Inferior parietal cortex (tissue), 1 donor: Measurements from ENCODE around the gene LRMDA.

Experiments used
- DNase-seq: peaks from one replicate; pipeline ENCODE4 v3.0.0-alpha.2; 2016; ENCODE audit errors: extremely low spot score

The LRMDA gene

DNA sequence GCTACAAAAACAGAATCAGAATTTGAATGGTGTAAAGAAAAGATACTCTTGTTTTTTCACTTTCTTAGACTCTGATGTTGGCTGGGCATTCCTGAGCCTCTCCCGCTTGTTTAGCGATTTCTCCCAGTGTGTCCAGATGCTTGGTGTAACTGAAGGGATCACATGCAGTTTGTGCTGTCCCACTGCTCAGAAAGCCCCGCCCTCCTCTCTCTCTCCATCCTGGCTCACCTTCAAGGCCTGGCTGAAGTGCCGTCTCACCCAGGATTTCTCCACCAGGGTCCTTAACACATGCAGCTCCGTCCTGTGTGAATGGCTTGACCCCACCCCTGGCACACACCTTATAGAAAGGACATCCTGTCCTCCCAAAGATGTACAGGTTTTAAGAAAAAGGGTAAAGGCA, 437.1 kb downstream of the LRMDA start:
- DNase-seq = no peak

- no peak for DNase-seq
Measured at GRCh38 chr10:75870039-75870645, 438.7 kb downstream of the LRMDA start.

DNA sequence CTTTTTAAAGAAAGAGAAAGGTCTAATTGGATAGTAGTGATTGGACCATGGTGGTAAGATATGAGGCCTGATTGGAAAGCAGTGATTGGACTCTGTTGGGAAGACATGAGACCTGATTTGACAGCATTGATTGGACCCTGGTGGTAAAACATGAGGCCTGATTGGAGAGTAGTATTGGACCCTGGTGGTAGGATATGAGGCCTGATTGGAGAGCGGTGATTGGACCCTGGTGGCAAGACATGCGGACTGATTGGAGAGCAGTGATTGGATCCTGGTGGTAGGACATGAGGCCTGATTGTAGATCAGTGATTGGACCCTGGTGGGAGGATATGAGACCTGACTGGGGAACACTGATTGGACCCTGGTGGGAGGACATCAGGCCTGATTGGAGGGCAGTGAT, 444.3 kb downstream of the LRMDA start:
- DNase-seq = no peak

DNA sequence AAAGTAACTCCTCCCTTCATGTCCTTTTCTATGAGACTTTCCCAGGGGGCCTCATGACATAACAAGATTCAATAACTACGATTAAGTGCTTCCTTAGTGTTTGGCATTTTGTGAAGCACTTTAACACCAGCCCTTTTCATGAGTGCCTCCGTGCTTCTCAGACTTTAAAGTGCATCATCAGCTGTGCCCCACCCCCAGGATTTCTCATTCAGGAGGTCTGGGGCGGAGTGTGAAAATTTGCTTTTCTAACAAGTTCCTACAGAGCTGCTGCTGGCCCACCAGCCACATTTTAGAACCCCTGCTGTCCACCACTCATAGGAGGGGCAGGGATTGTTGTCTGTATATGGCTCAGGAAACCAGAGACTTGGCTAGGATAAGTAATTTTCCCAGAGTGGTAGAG, 445.3 kb downstream of the LRMDA start:
- DNase-seq = no peak

- no peak for DNase-seq
Measured at GRCh38 chr10:75877877-75878276, 446.5 kb downstream of the LRMDA start.

DNA sequence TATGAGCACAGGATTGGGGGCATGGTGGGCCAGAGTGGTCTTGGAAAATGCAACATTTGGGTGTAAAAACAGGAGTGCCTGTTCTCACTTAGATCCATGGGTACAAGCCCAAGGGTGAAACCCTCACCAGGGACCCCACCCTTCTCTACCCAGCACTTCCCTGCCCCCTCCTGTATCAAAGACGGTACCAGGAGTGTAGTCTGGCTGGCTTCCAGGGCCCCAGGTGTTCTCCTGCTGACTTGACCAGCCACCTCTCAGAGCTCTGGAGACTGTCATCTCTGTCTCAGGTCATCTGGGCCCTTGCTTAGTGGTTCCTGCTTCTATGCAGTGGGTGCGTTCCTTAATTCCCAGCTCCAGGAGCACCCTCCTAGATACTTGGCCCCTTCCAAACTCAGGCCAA, 447.2 kb downstream of the LRMDA start:
- DNase-seq = no peak

DNA sequence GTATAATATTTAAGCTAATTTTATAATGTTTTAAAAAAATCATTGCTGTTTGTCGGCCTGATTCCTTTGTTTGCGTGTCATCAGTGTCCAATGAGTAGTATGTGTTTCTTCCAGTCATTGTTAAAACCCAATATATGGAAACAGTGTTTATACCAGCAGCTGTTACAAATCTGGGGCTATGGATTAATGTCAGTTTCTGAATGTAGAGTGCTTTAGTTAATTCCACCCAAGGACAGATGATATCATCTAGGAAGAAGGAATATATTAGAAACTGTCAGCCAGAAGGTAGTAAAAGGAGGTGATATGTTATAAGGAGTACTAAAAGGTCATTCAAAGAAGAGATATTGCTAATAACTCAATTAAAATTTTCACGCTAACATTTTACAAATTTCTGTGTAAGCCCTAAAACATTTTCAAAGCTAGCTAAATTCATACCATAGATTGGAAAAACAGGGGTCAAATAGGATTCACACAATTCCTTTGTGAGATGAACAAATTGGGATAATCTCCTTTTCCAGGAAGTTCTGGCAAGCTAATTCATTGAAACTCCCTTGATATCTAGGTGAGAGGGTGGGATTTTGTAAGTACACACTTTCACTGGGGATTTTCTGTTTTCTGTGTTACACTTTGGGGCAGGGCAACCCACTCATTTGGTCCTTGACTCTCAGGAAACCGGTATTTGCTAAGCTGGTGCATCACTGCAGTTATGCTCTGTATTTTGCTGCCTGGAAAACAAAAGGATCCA, 448.8 kb downstream of the LRMDA start:
- no peak for DNase-seq

- no peak for DNase-seq
Measured at GRCh38 chr10:75883081-75884072, 452.0 kb downstream of the LRMDA start.

DNA sequence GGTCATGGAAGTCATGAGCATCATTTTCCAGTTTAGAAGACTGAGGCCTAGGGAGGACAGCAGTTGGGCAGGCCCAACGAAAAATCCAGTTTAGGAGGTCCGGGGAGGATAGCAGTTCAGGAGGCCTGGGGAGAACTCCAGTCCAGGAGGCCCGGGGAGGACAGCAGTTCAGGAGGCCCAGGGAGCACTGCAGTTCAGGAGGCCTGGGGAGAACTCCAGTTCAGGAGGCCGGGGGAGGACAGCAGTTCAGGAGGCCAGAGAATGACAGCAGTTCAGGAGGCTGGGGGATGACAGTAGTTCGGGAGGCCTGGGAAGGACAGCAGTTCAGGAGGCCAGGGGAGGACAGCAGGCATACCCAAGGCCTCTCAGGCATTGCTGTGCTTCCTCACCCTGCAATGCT, 453.4 kb downstream of the LRMDA start:
- DNase-seq = no peak

DNA sequence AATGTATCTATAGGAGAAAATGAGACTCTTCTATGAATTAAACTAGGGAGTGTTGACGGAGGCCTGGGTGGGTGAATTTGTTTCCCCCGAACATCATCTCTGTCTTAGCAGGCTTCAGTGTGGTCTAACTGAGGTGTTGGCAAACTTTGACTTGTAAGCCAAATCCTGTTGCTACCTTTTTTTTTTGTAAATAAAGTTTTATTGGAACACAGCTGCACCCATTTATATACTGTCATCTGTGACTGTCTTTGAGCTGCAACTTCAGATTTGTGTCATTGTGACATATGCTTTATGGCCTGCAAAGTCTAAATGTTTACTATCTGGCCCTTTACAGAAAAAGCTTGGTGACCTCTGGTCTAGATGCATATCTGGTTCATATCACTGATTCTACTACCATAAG, 455.9 kb downstream of the LRMDA start:
- DNase-seq = no peak

GRCh38 chr10:75887992-75888680, 456.7 kb downstream of the LRMDA start:
- DNase-seq = no peak

DNA sequence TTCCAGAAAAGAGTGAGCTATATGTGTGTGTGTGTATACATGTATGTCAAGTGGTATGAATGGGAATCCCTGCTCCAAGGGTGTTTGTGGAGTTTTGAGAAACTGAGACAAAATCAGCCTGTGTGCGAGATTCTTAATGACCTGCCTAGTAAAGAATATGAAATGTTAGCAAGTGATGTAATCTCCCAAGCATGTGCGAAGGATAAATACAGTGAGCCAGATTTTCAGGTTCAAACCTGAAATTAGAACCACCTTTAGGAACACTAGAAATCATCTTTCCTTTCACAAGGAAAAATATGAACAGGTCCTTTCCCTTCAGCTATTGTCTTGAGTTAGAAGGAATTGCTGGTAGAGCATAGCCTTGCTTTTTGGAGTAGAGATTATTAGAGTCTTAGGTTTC, 457.6 kb downstream of the LRMDA start:
- DNase-seq = no peak

GRCh38 chr10:75894761-75895160, 463.3 kb downstream of the LRMDA start:
- DNase-seq = no peak

- no peak for DNase-seq
Measured at GRCh38 chr10:75895259-75895658, 463.8 kb downstream of the LRMDA start.

GRCh38 chr10:75899816-75900390, 468.5 kb downstream of the LRMDA start:
- no peak for DNase-seq

DNA sequence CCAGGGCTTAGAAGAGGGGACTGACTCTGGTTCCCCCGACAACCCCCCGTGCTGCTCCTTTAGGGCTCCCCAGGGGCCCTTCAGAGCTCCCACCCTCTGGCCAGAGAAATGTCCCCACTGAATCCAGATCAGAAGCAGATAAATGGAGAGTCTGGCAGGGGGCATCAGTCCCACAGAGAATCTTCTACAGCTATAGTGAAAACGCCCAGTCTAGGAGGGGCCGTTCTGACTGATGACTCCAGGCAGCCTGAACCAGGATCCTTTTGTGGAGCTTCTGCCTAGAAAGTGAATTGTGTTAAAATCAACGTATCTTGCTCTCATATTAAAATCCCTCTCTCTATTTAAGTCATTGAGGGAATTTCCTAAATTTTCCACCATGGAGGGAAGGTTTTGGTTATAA, 471.4 kb downstream of the LRMDA start:
- DNase-seq = no peak

DNA sequence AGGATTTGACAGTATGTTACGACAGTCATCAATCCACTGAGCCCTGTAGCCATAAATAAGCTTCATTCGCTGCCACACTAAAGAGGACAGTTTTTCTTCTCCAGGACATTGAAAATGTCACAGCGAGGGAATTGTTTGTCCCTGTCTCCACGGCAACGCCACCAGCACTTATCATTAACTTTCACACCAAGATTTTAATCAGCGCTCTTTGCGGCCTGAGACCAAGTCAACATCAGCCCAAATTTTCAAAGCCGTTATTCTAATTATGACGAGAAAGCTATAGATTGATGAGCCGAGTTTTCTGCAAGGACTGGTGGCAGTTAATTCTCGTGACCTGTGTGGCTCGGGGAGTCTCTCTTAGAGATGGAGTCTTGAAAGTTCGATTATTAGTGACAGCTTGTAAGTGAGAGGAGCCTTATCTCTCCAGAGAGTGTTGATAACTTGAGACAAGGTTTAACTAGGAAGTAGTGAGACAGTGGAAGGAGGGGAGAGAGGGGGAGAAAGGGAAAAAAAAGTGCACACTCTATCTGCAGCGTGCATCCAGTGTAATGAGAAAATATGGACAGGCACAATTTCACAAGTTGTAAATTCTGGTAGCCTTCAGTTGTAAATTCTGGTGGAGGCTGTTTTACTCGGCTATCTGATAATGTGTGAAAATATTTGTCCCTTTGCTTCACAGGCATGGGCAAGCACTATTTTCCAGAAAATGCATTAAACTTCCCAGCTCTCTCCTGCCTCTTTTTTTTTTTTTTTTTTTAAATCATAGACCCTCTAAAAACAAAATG, 473.3 kb downstream of the LRMDA start:
- no peak for DNase-seq

GRCh38 chr10:75905490-75905889, 474.1 kb downstream of the LRMDA start:
- no peak for DNase-seq

DNA sequence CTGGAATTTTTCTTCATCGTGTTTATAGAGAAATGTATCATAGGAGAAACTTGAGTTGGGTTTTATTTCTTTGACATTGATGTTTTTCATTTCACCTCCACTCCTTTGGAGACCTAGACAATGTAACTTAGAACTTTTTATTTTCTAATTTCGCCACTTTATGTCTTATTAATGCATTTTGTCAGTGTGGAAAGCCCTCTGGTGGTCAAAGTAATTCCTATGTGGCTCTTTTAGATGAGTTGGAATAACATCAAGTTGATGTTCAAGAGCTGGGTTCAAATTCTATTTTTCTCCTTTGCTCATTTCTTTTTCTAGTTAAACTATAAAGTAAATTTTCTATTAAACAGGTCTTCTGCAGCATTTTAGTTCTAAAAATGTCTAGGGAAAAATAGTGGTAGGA, 478.6 kb downstream of the LRMDA start:
- DNase-seq = no peak

DNA sequence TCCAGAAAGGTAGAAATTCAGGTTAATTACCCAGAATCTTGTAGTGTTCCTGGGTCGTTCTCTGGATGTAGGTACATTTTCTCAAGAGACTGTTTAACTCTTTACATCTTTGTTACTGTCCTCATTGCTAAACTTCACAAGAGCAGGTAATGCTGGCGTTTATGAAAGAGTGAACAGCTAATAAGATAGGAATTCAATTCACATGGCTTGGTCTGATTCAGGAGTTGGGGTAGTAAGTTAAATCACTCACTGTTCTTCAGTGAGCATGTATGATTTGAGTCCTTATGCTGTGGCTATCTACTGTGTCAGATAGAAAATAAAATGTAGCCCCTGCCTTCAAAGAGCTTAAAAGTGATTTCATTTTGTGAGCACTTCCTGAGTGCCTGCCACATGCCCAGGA, 480.0 kb downstream of the LRMDA start:
- no peak for DNase-seq

- DNase-seq = no peak
Measured at GRCh38 chr10:75916906-75917305, 485.5 kb downstream of the LRMDA start.
